ENCODE results near the gene GLB1L. TPM values are rescaled to one million over a fixed set of nuclear protein-coding genes. Genes with fewer than 3 reads are reported as not detected.
A peak's percentile ranks its signal among the peaks of the same experiment; 100 is the strongest.

The GLB1L gene
- 14.7 TPM for polyA plus RNA-seq (2013)

GRCh38 chr2:219245148-219245898 is at the start of gene GLB1L, which contains the start of gene STK16:
GLB1L (minus strand) TSS chr2:219245444; CDS start chr2:219243573, 1,871 bp downstream.
STK16 (plus strand) TSS chr2:219245479; CDS start chr2:219246000, 521 bp downstream.
- Histone ChIP-seq H3K36me3 (ENCODE audit: control insufficient read depth in 4 of 4, insufficient read depth in 4 of 4, low read length in 3 of 4) (peaks cover 0 to 9% (median 7%) of the 10 kb centered on the region in 4 experiments), H3K9me3 (ENCODE audit: control extremely low read depth in 1 of 5, control insufficient read depth in 4 of 5, insufficient read depth in 2 of 5, low read depth in 1 of 5, low read length in 4 of 5) (no peaks in the 10 kb centered on the region), H3K4me3 (ENCODE audit: control insufficient read depth in 1 of 7, extremely low read depth in 1 of 7, insufficient read depth in 4 of 7, low read depth in 2 of 7, low read length in 6 of 7) (peak within 1 kb of the TSS; percentile 50 to 96 (median 91)), H3K27me3 (replicated peaks in 2 of 5; ENCODE audit: control insufficient read depth in 4 of 5, insufficient read depth in 5 of 5, low read length in 4 of 5) (no peaks in the 10 kb centered on the region), H3K27ac (ENCODE audit: insufficient read depth in 1 of 2, low read depth in 1 of 2, low read length in 2 of 2, poor library complexity in 1 of 2, severe bottlenecking in 2 of 2) (peak within 1 kb of the TSS; percentile 80 to 94), H3K4me1 (ENCODE audit: control extremely low read depth in 1 of 4, control insufficient read depth in 4 of 4, insufficient read depth in 4 of 4, low read length in 3 of 4) (peaks cover 48 to 66% (median 62%) of the 10 kb centered on the region in 4 experiments)
- peak; percentile 90 to 93 (median 93) for DNase-seq
- whole genome bisulfite sequencing (ENCODE audit: insufficient coverage) = 1% methylated on average over 46 of the region's 46 CpGs
- ChIA-PET POLR2A (interaction anchor here (0.6 to 2.1 kb wide), 6 partner anchors 8 to 69 kb away, joined by 3 to 12 read pairs (median 4); partner anchors contain the start of genes ABCB6, ANKZF1, ATG9A and CNPPD1), CTCF (interaction anchor here (0.8 to 2.6 kb wide), 16 partner anchors 9 to 86 kb away, joined by 3 to 24 read pairs (median 5); partner anchors contain the start of genes ANKZF1, ATG9A, CNPPD1 and DNAJB2)

DNA sequence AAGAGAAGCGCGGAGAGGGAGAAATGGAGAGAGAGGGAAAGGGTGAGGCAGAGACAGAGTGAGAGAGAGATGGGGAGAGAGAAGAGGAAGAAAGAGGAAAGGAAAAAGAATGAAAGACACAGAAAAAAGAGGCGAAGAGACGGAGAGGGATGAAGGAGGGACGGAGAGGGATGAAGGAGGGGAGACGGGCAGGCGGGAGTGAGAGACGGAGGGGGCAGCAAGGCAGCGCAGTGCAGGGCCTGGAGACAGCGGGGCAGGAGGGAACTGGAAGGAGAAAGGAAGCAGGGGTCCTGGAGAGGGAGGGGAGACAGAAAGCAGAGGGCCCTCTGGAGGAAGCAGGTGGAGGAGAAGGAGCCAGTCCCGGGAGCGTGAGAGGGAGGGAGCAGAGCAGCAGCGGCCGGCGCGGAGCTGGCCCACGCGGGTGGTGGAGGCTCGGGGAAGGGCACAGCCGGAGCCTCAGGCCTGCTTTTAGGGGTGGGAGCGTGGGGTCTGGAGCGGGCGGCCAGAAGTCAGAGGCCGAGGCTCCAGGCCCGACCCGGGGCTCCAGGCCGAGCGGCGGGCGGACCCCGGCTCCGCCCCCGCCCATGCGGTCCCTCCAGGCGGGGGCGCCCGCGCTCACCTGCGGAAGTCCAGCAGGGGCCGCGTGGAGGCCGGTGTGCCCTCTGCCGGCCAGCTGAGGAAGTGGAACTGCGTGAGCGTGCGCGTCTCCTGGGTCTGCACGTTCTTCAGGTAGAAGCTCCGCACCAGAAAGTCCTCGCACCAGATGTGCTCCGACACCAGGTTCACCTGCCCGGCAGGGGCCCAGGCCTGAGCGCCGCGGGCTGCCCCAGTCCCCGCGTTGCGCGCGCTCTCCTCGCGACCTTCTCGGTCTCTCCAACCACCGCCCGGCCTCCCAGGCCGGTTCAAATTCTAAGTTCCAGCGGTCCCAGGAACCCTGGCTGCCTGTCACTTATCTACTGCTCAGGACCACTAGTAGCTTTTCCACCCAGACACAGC is 49.4 kb upstream of the GLB1L start:
- ChIA-PET CTCF (interaction anchor here (0.6 to 14.8 kb wide), 44 partner anchors 10 to 384 kb away, joined by 3 to 381 read pairs (median 4); partner anchors contain the start of genes ABCB6, ANKZF1, ATG9A and CNPPD1), POLR2A (interaction anchor here (0.7 to 1.7 kb wide), 5 partner anchors 15 to 65 kb away, joined by 3 to 12 read pairs (median 3); partner anchors contain the start of genes ANKZF1, ATG9A, DNAJB2 and GLB1L)
- DNase-seq = peak; percentile 86 to 88 (median 87)
- Histone ChIP-seq H3K4me3 (ENCODE audit: control insufficient read depth in 1 of 7, extremely low read depth in 1 of 7, insufficient read depth in 4 of 7, low read depth in 2 of 7, low read length in 6 of 7) (peak overlapping the region; percentile 28 to 81 (median 62)), H3K27ac (ENCODE audit: insufficient read depth in 1 of 2, low read depth in 1 of 2, low read length in 2 of 2, poor library complexity in 1 of 2, severe bottlenecking in 2 of 2) (peak overlapping the region; percentile 46 to 80), H3K36me3 (ENCODE audit: control insufficient read depth in 4 of 4, insufficient read depth in 4 of 4, low read length in 3 of 4) (no peaks in the 10 kb centered on the region), H3K9me3 (ENCODE audit: control extremely low read depth in 1 of 5, control insufficient read depth in 4 of 5, insufficient read depth in 2 of 5, low read depth in 1 of 5, low read length in 4 of 5) (no peaks in the 10 kb centered on the region), H3K27me3 (replicated peaks in 2 of 5; ENCODE audit: control insufficient read depth in 4 of 5, insufficient read depth in 5 of 5, low read length in 4 of 5) (peaks cover 0 to 9% (median 5%) of the 10 kb centered on the region in 5 experiments), H3K4me1 (ENCODE audit: control extremely low read depth in 1 of 4, control insufficient read depth in 4 of 4, insufficient read depth in 4 of 4, low read length in 3 of 4) (peaks cover 0 to 14% (median 14%) of the 10 kb centered on the region in 4 experiments)
- WGBS (ENCODE audit: insufficient coverage) = 3% methylated on average over 57 of the region's 67 CpGs

- POLR2A ChIA-PET = interaction anchor here (1.2 to 1.7 kb wide), 2 partner anchors 14 to 15 kb away, joined by 3 to 12 read pairs; partner anchors contain the start of gene DNAJB2
- Histone ChIP-seq H3K9me3 (ENCODE audit: control extremely low read depth in 1 of 5, control insufficient read depth in 4 of 5, insufficient read depth in 2 of 5, low read depth in 1 of 5, low read length in 4 of 5) (no peaks in the 10 kb centered on the region), H3K36me3 (ENCODE audit: control insufficient read depth in 4 of 4, insufficient read depth in 4 of 4, low read length in 3 of 4) (no peaks in the 10 kb centered on the region), H3K4me1 (ENCODE audit: control extremely low read depth in 1 of 4, control insufficient read depth in 4 of 4, insufficient read depth in 4 of 4, low read length in 3 of 4) (peaks cover 0 to 14% (median 13%) of the 10 kb centered on the region in 4 experiments), H3K27me3 (replicated peaks in 2 of 5; ENCODE audit: control insufficient read depth in 4 of 5, insufficient read depth in 5 of 5, low read length in 4 of 5) (peaks cover 0 to under 1% (median 0%) of the 10 kb centered on the region in 5 experiments), H3K27ac (ENCODE audit: insufficient read depth in 1 of 2, low read depth in 1 of 2, low read length in 2 of 2, poor library complexity in 1 of 2, severe bottlenecking in 2 of 2) (no peak overlapping the region), H3K4me3 (ENCODE audit: control insufficient read depth in 1 of 7, extremely low read depth in 1 of 7, insufficient read depth in 4 of 7, low read depth in 2 of 7, low read length in 6 of 7) (peak overlapping the region in 1 of 7 experiments; percentile 81)
- CTCF ChIA-PET = interaction anchor here (0.7 to 14.8 kb wide), 10 partner anchors 15 to 137 kb away, joined by 3 to 381 read pairs (median 4); partner anchors contain the start of genes DNAJB2 and NHEJ1
- DNase-seq = no peak
- WGBS (ENCODE audit: insufficient coverage) = 97% methylated on average over 3 of the region's 5 CpGs
Measured at GRCh38 chr2:219293736-219294231, 48.5 kb upstream of the GLB1L start.

GRCh38 chr2:219292616-219293015 is 47.4 kb upstream of the GLB1L start:
- WGBS (ENCODE audit: insufficient coverage) = 96% methylated on average over 8 of the region's 9 CpGs
- Histone ChIP-seq H3K36me3 (ENCODE audit: control insufficient read depth in 4 of 4, insufficient read depth in 4 of 4, low read length in 3 of 4) (no peaks in the 10 kb centered on the region), H3K27ac (ENCODE audit: insufficient read depth in 1 of 2, low read depth in 1 of 2, low read length in 2 of 2, poor library complexity in 1 of 2, severe bottlenecking in 2 of 2) (no peak overlapping the region), H3K4me3 (ENCODE audit: control insufficient read depth in 1 of 7, extremely low read depth in 1 of 7, insufficient read depth in 4 of 7, low read depth in 2 of 7, low read length in 6 of 7) (no peak overlapping the region), H3K9me3 (ENCODE audit: control extremely low read depth in 1 of 5, control insufficient read depth in 4 of 5, insufficient read depth in 2 of 5, low read depth in 1 of 5, low read length in 4 of 5) (no peaks in the 10 kb centered on the region), H3K4me1 (ENCODE audit: control extremely low read depth in 1 of 4, control insufficient read depth in 4 of 4, insufficient read depth in 4 of 4, low read length in 3 of 4) (peaks cover 0 to 14% (median 13%) of the 10 kb centered on the region in 4 experiments), H3K27me3 (replicated peaks in 2 of 5; ENCODE audit: control insufficient read depth in 4 of 5, insufficient read depth in 5 of 5, low read length in 4 of 5) (no peaks in the 10 kb centered on the region)
- ChIA-PET POLR2A (interaction anchor here (1.2 kb wide), 1 partner anchor 13 kb away, joined by 3 read pairs; the partner anchor contains the start of gene DNAJB2), CTCF (interaction anchor here (0.7 to 14.8 kb wide), 6 partner anchors 14 to 135 kb away, joined by 3 to 381 read pairs (median 16); partner anchors contain the start of genes DNAJB2 and NHEJ1)
- no peak for DNase-seq

GRCh38 chr2:219291910-219292490 is 46.8 kb upstream of the GLB1L start:
- H3K9me3 ChIP-seq (ENCODE audit: control extremely low read depth in 1 of 5, control insufficient read depth in 4 of 5, insufficient read depth in 2 of 5, low read depth in 1 of 5, low read length in 4 of 5) = no peaks in the 10 kb centered on the region
- H3K27ac ChIP-seq (ENCODE audit: insufficient read depth in 1 of 2, low read depth in 1 of 2, low read length in 2 of 2, poor library complexity in 1 of 2, severe bottlenecking in 2 of 2) = no peak overlapping the region
- H3K36me3 ChIP-seq (ENCODE audit: control insufficient read depth in 4 of 4, insufficient read depth in 4 of 4, low read length in 3 of 4) = no peaks in the 10 kb centered on the region
- ChIA-PET POLR2A (no interaction called here), CTCF (interaction anchor here (0.7 to 14.8 kb wide), 7 partner anchors 13 to 135 kb away, joined by 3 to 381 read pairs (median 5); partner anchors contain the start of genes DNAJB2 and NHEJ1)
- WGBS (ENCODE audit: insufficient coverage) = 91% methylated on average over 3 of the region's 4 CpGs
- no peak for DNase-seq
- H3K27me3 ChIP-seq (replicated peaks in 2 of 5; ENCODE audit: control insufficient read depth in 4 of 5, insufficient read depth in 5 of 5, low read length in 4 of 5) = no peaks in the 10 kb centered on the region
- peaks cover 0 to 14% (median 13%) of the 10 kb centered on the region in 4 experiments for H3K4me1 ChIP-seq (ENCODE audit: control extremely low read depth in 1 of 4, control insufficient read depth in 4 of 4, insufficient read depth in 4 of 4, low read length in 3 of 4)
- H3K4me3 ChIP-seq (ENCODE audit: control insufficient read depth in 1 of 7, extremely low read depth in 1 of 7, insufficient read depth in 4 of 7, low read depth in 2 of 7, low read length in 6 of 7) = no peak overlapping the region

- no peak for DNase-seq
- POLR2A ChIA-PET = no interaction called here
- CTCF ChIA-PET = interaction anchor here (1.4 to 14.8 kb wide), 3 partner anchors 13 to 132 kb away, joined by 4 to 381 read pairs (median 6); partner anchors contain the start of gene DNAJB2
- Histone ChIP-seq H3K4me3 (ENCODE audit: control insufficient read depth in 1 of 7, extremely low read depth in 1 of 7, insufficient read depth in 4 of 7, low read depth in 2 of 7, low read length in 6 of 7) (no peak overlapping the region), H3K27ac (ENCODE audit: insufficient read depth in 1 of 2, low read depth in 1 of 2, low read length in 2 of 2, poor library complexity in 1 of 2, severe bottlenecking in 2 of 2) (no peak overlapping the region), H3K4me1 (ENCODE audit: control extremely low read depth in 1 of 4, control insufficient read depth in 4 of 4, insufficient read depth in 4 of 4, low read length in 3 of 4) (peaks cover 0 to 14% (median 13%) of the 10 kb centered on the region in 4 experiments), H3K9me3 (ENCODE audit: control extremely low read depth in 1 of 5, control insufficient read depth in 4 of 5, insufficient read depth in 2 of 5, low read depth in 1 of 5, low read length in 4 of 5) (no peaks in the 10 kb centered on the region), H3K36me3 (ENCODE audit: control insufficient read depth in 4 of 4, insufficient read depth in 4 of 4, low read length in 3 of 4) (no peaks in the 10 kb centered on the region), H3K27me3 (replicated peaks in 2 of 5; ENCODE audit: control insufficient read depth in 4 of 5, insufficient read depth in 5 of 5, low read length in 4 of 5) (no peaks in the 10 kb centered on the region)
- WGBS (ENCODE audit: insufficient coverage) = 100% methylated on average over 2 of the region's 7 CpGs
Measured at GRCh38 chr2:219291394-219291793, 46.1 kb upstream of the GLB1L start.
